Adrenal gland (tissue), 12 donors: Measurements from ENCODE around the gene RTP4. TPM values are rescaled to one million over a fixed set of nuclear protein-coding genes. Genes with fewer than 3 reads are reported as not detected.
"Not testable (repeated sequence)": the region's sequence is repeated elsewhere in the genome, so short reads cannot be mapped to it uniquely, and the experiment has no call there.

Experiments
- DNase-seq, 7 donors: peaks; one replicate each; pipeline ENCODE4 v3.0.0-alpha.2; 2019 to 2020
- H3K27ac ChIP-seq, 5 donors: fragments of 200-600 bp; sonication (generic) in 4 of 5; 1 replicate in 3 of 5; 2 replicates in 2 of 5; pipeline versions ENCODE4 v1.5.1 to v1.8.0; 2016 to 2020; ENCODE audit warnings: mild to moderate bottlenecking in 1 of 5
- H3K27me3 ChIP-seq: fragments of 200-600 bp; 2 replicates; pipeline ENCODE4 v1.8.0; 2021
- H3K36me3 ChIP-seq, 2 donors: fragments of 200-600 bp; replicated peaks in 1 of 2; 1 replicate in 1 of 2; 2 replicates in 1 of 2; pipeline versions ENCODE4 v1.5.1 to v1.8.0; 2018 to 2022
- H3K4me1 ChIP-seq, 2 donors: fragments of 200-600 bp; replicated peaks in 1 of 2; 1 replicate in 1 of 2; 2 replicates in 1 of 2; pipeline versions ENCODE4 v1.5.1 to v1.8.0; 2018 to 2021
- H3K4me3 ChIP-seq, 4 donors: fragments of 200-600 bp; sonication (generic) in 3 of 4; one replicate each; pipeline ENCODE4 v1.5.1; 2016 to 2018
- H3K9me3 ChIP-seq, 3 donors: fragments of 200-600 bp; sonication (generic) in 1 of 3; replicated peaks in 1 of 3; 1 replicate in 2 of 3; 2 replicates in 1 of 3; pipeline versions ENCODE4 v1.5.1 to v1.8.0; 2016 to 2021
- CTCF ChIP-seq, 6 experiments: fragments of 450-650 bp in 4 of 6; fragments of 200-600 bp in 2 of 6; sonication (generic) in 1 of 6; IDR thresholded peaks; 1 replicate in 5 of 6; 2 replicates in 1 of 6; pipeline versions ENCODE4 v1.5.1 to v1.8.0; 2016 to 2021; ENCODE audit warnings: antibody characterized with exemption in 6 of 6, mild to moderate bottlenecking in 2 of 6, moderate library complexity in 1 of 6
- POLR2A ChIP-seq, 2 donors: fragments of 450-650 bp; IDR thresholded peaks; one replicate each; pipeline ENCODE4 v1.6.1; 2017; ENCODE audit warnings: antibody characterized with exemption in 2 of 2, mild to moderate bottlenecking in 2 of 2, moderate library complexity in 1 of 2
- WGBS, 4 donors: extraction: QIAGEN DNeasy Blood & Tissue Kit in 2 of 4; methylation state at CpG; one replicate each; pipeline versions ENCODE4 v1.1.5 to v1.1.7; 2013 to 2017; 5-methylcytosine and 5-hydroxymethylcytosine counted together
- intact Hi-C, 2 donors: fragments of 100-400 bp; cut with DNase I; formaldehyde crosslinking; loops; one replicate each; pipeline versions ENCODE4 v1.14.1 to v1.15.0; 2022 to 2023
- polyA plus RNA-seq, 3 donors: library from polyadenylated mRNA; stranded (reverse); fragments of 200-250 nt in 2 of 3; fragments of 350-450 nt in 1 of 3; fragmentation: Illumina TruSeq in 1 of 3; extraction: RNeasy Lipid Tissue Mini Kit (QIAGEN cat#74804) in 1 of 3; gene quantifications; one replicate each; pipeline ENCODE4 v1.2.3, GENCODE V29; 2013 to 2014
- total RNA-seq, 9 donors: library from RNA; depleted of rRNA in 4 of 9; stranded (reverse); fragments of >200 nt in 4 of 9; fragments of 120-200 nt in 1 of 9; fragmentation: NEBNext Ultra II Directional in 1 of 9; extraction: Animal tissue kit (Norgen Biotek cat#: 25700) in 1 of 9; gene quantifications; one replicate each; pipeline versions ENCODE4 v1.1.0 to v1.2.4, GENCODE V29; 2013 to 2023
- donor health status: healthy with polysubstance abuse.
- donor health status: Bipolar disorder and iron deficiency.
- donor health status: DM: yes; HTN: yes; CAD: no.
- donor health status: DM: no; HTN: no; CAD: no.
- donor health status: DM: no; HTN: no; CAD: no.
- donor health status: DM: yes; HTN: yes; CAD: no.

The RTP4 gene
- total and polyA plus RNA-seq, 12 donors, result 1.0 to 6.7 (median 3.6) TPM

- Histone ChIP-seq H3K4me3 (no peak overlapping the region), H3K36me3 (no peaks in the 10 kb centered on the region), H3K27ac (no peak overlapping the region), H3K27me3 (no peaks in the 10 kb centered on the region), H3K9me3 (no peaks in the 10 kb centered on the region), H3K4me1 (peaks cover 0 to 7% of the 10 kb centered on the region in 2 donors)
- intact Hi-C loops, result no loop called here
- TF ChIP-seq CTCF (IDR thresholded peaks at IDR 0.05) (no peak), POLR2A (IDR thresholded peaks at IDR 0.05) (no peak)
- no peak for DNase-seq
- WGBS, 4 donors, result 81 to 90% (median 86%) methylated on average over 3 of the region's 3 CpGs
Measured at GRCh38 chr3:187406927-187407326, 38.7 kb downstream of the RTP4 start.

- H3K27ac ChIP-seq, H3K4me3 ChIP-seq, H3K27me3 ChIP-seq, intact Hi-C loops, DNase-seq, H3K4me1 ChIP-seq, H3K36me3 ChIP-seq, H3K9me3 ChIP-seq: not testable (repeated sequence)
- 37 to 75% (median 65%) methylated on average over 5 to 21 of the region's 35 CpGs for WGBS, 4 donors
Measured at GRCh38 chr3:187411991-187412781, 44.0 kb downstream of the RTP4 start.

Other genes starting within 250 kb of the RTP4 start
- 10 to 100 TPM in 1 of 9 donors, 1 to 10 TPM in 8; 1.5 to 17.9 (median 2.7) TPM for gene RPL39L, start 228.9 kb upstream of the RTP4 start, total RNA-seq
- 1 to 10 TPM; 1.8 to 3.6 (median 3.4) TPM for gene RPL39L, start 228.9 kb upstream of the RTP4 start, polyA plus RNA-seq
- under 1 TPM in 1 of 9 donors, not detected in 8; 0.11 TPM for gene RTP1, start 170.9 kb upstream of the RTP4 start, total RNA-seq
- under 1 TPM in 1 of 3 donors, not detected in 2; 0.03 TPM for gene RTP1, start 170.9 kb upstream of the RTP4 start, polyA plus RNA-seq
- gene MASP1, start 76.6 kb upstream of the RTP4 start, total RNA-seq, result 10 to 100 TPM in 3 of 9 donors, 1 to 10 TPM in 5, under 1 TPM in 1; 0.94 to 19.5 (median 5.3) TPM
- gene MASP1, start 76.6 kb upstream of the RTP4 start, polyA plus RNA-seq, result 1 to 10 TPM in 2 of 3 donors, under 1 TPM in 1; 0.72 to 8.3 (median 4.4) TPM